Measurements from ENCODE around the gene XRCC3.
A peak's percentile ranks its signal among the peaks of the same experiment; 100 is the strongest.

XRCC3 gene

GRCh38 chr14:103679351-103679750 is 35.9 kb downstream of the XRCC3 start:
- H3K27ac ChIP-seq, result no peak overlapping the region
- CTCF ChIA-PET, result interaction anchor here (0.6 to 0.9 kb wide), 2 partner anchors 15 to 106 kb away, joined by 3 to 4 read pairs; no protein-coding TSS in a partner anchor
- no peak for DNase-seq (ENCODE audit: low spot score)
- POLR2A ChIA-PET (ENCODE audit: low non-redundant PET), result no interaction called here
- peak; percentile 47 for TF ChIP-seq CTCF (conservative IDR thresholded peaks at IDR 0.05; ENCODE audit: low read depth)

GRCh38 chr14:103676881-103677675 is 38.2 kb downstream of the XRCC3 start:
- ChIA-PET POLR2A (ENCODE audit: low non-redundant PET) (no interaction called here), CTCF (no interaction called here)
- DNase-seq (ENCODE audit: low spot score), result no peak
- no peak overlapping the region for H3K27ac ChIP-seq
- TF ChIP-seq CTCF (conservative IDR thresholded peaks at IDR 0.05; ENCODE audit: low read depth), result no peak

GRCh38 chr14:103675957-103676356 is 39.3 kb downstream of the XRCC3 start:
- no peak overlapping the region for H3K27ac ChIP-seq
- ChIA-PET CTCF (no interaction called here), POLR2A (ENCODE audit: low non-redundant PET) (no interaction called here)
- no peak for DNase-seq (ENCODE audit: low spot score)
- TF ChIP-seq CTCF (conservative IDR thresholded peaks at IDR 0.05; ENCODE audit: low read depth), result no peak

GRCh38 chr14:103671911-103672310 is 43.3 kb downstream of the XRCC3 start:
- ChIA-PET CTCF (no interaction called here), POLR2A (ENCODE audit: low non-redundant PET) (no interaction called here)

GRCh38 chr14:103669370-103669769 is 45.9 kb downstream of the XRCC3 start:
- ChIA-PET POLR2A (ENCODE audit: low non-redundant PET) (no interaction called here), CTCF (interaction anchor here (0.6 kb wide), 2 partner anchors 11 to 20 kb away, joined by 3 read pairs; no protein-coding TSS in a partner anchor)
- DNase-seq (ENCODE audit: low spot score), result no peak
- TF ChIP-seq CTCF (conservative IDR thresholded peaks at IDR 0.05; ENCODE audit: low read depth), result no peak
- no peak overlapping the region for H3K27ac ChIP-seq

More at GRCh38 chr14:103671911-103672310, 43.3 kb downstream of the XRCC3 start:
- TF ChIP-seq CTCF (conservative IDR thresholded peaks at IDR 0.05; ENCODE audit: low read depth), result no peak
- no peak overlapping the region for H3K27ac ChIP-seq
- no peak for DNase-seq (ENCODE audit: low spot score)

- POLR2A ChIA-PET (ENCODE audit: low non-redundant PET), result no interaction called here
- H3K27ac ChIP-seq, result 0 out of 2 replicates have a peak overlapping the region, but pooled peaks have one; percentile 9
- no peak for TF ChIP-seq CTCF (conservative IDR thresholded peaks at IDR 0.05; ENCODE audit: low read depth)
- CTCF ChIA-PET, result no interaction called here
- DNase-seq (ENCODE audit: low spot score), result no peak
Observed at GRCh38 chr14:103668117-103668516, 47.1 kb downstream of the XRCC3 start.
